Liver (tissue), 9 donors: Measurements from ENCODE around the gene DNAJC4. TPM values are rescaled to one million over a fixed set of nuclear protein-coding genes. Genes with fewer than 3 reads are reported as not detected.
A peak's percentile ranks its signal among the peaks of the same experiment; 100 is the strongest.

Experiments
- DNase-seq: peaks from one replicate; pipeline ENCODE4 v3.0.0-alpha.2; 2017; ENCODE audit warnings: low spot score
- H3K27ac ChIP-seq, 2 donors: one replicate each; pipeline ENCODE4 v1.7.0; 2013; ENCODE audit warnings: inconsistent platforms in 2 of 2, low read length in 2 of 2, control low read depth in 1 of 2, low read depth in 1 of 2, mild to moderate bottlenecking in 1 of 2
- H3K27me3 ChIP-seq, 4 donors: one replicate each; pipeline versions ENCODE4 v1.6.1 to v1.7.0; 2013; ENCODE audit warnings: low read length in 3 of 4, inconsistent platforms in 1 of 4, mild to moderate bottlenecking in 1 of 4, moderate library complexity in 1 of 4; ENCODE audit not compliant: control insufficient read depth in 4 of 4, insufficient read depth in 4 of 4
- H3K36me3 ChIP-seq, 4 donors: one replicate each; pipeline versions ENCODE4 v1.6.1 to v1.7.0; 2013; ENCODE audit warnings: low read length in 3 of 4, mild to moderate bottlenecking in 3 of 4, low read depth in 1 of 4, moderate library complexity in 1 of 4; ENCODE audit not compliant: control insufficient read depth in 4 of 4, insufficient read depth in 3 of 4
- H3K4me1 ChIP-seq, 4 donors: one replicate each; pipeline versions ENCODE4 v1.6.1 to v1.7.0; 2013; ENCODE audit warnings: low read length in 3 of 4, mild to moderate bottlenecking in 3 of 4, moderate library complexity in 1 of 4; ENCODE audit not compliant: control insufficient read depth in 4 of 4, insufficient read depth in 4 of 4
- H3K4me3 ChIP-seq, 3 donors: one replicate each; pipeline versions ENCODE4 v1.6.1 to v1.7.0; 2013; ENCODE audit warnings: low read length in 3 of 3, control low read depth in 1 of 3, low read depth in 1 of 3, mild to moderate bottlenecking in 1 of 3
- H3K9ac ChIP-seq, 2 donors: one replicate each; pipeline ENCODE4 v1.7.0; 2013; ENCODE audit warnings: low read length in 2 of 2, mild to moderate bottlenecking in 2 of 2, moderate library complexity in 2 of 2, control low read depth in 1 of 2, low read depth in 1 of 2
- H3K9me3 ChIP-seq, 4 donors: one replicate each; pipeline versions ENCODE4 v1.6.1 to v1.7.0; 2013; ENCODE audit warnings: low read length in 3 of 4; ENCODE audit not compliant: control insufficient read depth in 4 of 4
- ATF3 ChIP-seq: IDR thresholded peaks from 2 replicates; pipeline ENCODE4 v1.6.1; 2016; ENCODE audit warnings: antibody characterized with exemption
- CTCF ChIP-seq: fragments of 150-350 bp; IDR thresholded peaks from 2 replicates; pipeline ENCODE4 v1.5.1; 2017; ENCODE audit warnings: improper control_type of control experiment, low read depth, low read length; ENCODE audit not compliant: missing input control
- EGR1 ChIP-seq, 2 donors: IDR thresholded peaks; 2 replicates each; pipeline ENCODE4 v1.6.1; 2016 to 2018; ENCODE audit warnings: antibody characterized with exemption in 2 of 2, low read depth in 2 of 2
- FOXA1 ChIP-seq: IDR thresholded peaks from 2 replicates; pipeline ENCODE4 v1.6.1; 2016; ENCODE audit warnings: antibody characterized with exemption
- FOXA2 ChIP-seq: IDR thresholded peaks from 2 replicates; pipeline ENCODE4 v1.6.1; 2016; ENCODE audit warnings: antibody characterized with exemption
- GABPA ChIP-seq, 2 donors: IDR thresholded peaks in 1 of 2; conservative IDR thresholded peaks in 1 of 2; 2 replicates each; pipeline ENCODE4 v1.6.1; 2016; ENCODE audit warnings: antibody characterized with exemption in 2 of 2, mild to moderate bottlenecking in 1 of 2, moderate library complexity in 1 of 2
- HNF4A ChIP-seq, 2 donors: conservative IDR thresholded peaks; 2 replicates each; pipeline ENCODE4 v1.6.1; 2016; ENCODE audit warnings: antibody characterized with exemption in 2 of 2, mild to moderate bottlenecking in 2 of 2
- HNF4G ChIP-seq: IDR thresholded peaks from 2 replicates; pipeline ENCODE4 v1.6.1; 2016; ENCODE audit warnings: antibody characterized with exemption
- JUND ChIP-seq, 2 donors: IDR thresholded peaks; 2 replicates each; pipeline ENCODE4 v1.6.1; 2016; ENCODE audit warnings: antibody characterized with exemption in 2 of 2
- MAX ChIP-seq: IDR thresholded peaks from 2 replicates; pipeline ENCODE4 v1.6.1; 2016; ENCODE audit warnings: antibody characterized with exemption
- NR2F2 ChIP-seq: IDR thresholded peaks from 2 replicates; pipeline ENCODE4 v1.6.1; 2016; ENCODE audit warnings: antibody characterized with exemption
- RAD21 ChIP-seq, 2 donors: IDR thresholded peaks; 2 replicates each; pipeline ENCODE4 v1.6.1; 2016; ENCODE audit warnings: antibody characterized with exemption in 2 of 2, mild to moderate bottlenecking in 2 of 2
- REST ChIP-seq: IDR thresholded peaks from 2 replicates; pipeline ENCODE4 v1.6.1; 2016; ENCODE audit warnings: antibody characterized with exemption, mild to moderate bottlenecking
- RXRA ChIP-seq, 2 donors: IDR thresholded peaks; 2 replicates each; pipeline ENCODE4 v1.6.1; 2017 to 2018; ENCODE audit warnings: antibody characterized with exemption in 2 of 2, mild to moderate bottlenecking in 1 of 2
- SP1 ChIP-seq: IDR thresholded peaks from 2 replicates; pipeline ENCODE4 v1.6.1; 2018; ENCODE audit warnings: antibody characterized with exemption, mild to moderate bottlenecking
- TAF1 ChIP-seq: conservative IDR thresholded peaks from 2 replicates; pipeline ENCODE4 v1.6.1; 2016; ENCODE audit warnings: antibody characterized with exemption, mild to moderate bottlenecking
- YY1 ChIP-seq: IDR thresholded peaks from 2 replicates; pipeline ENCODE4 v1.6.1; 2016; ENCODE audit warnings: antibody characterized with exemption, mild to moderate bottlenecking
- ZBTB33 ChIP-seq: IDR thresholded peaks from 2 replicates; pipeline ENCODE4 v1.6.1; 2016; ENCODE audit warnings: antibody characterized with exemption
- WGBS: extraction: QIAGEN DNeasy Blood & Tissue Kit; methylation state at CpG from one replicate; pipeline ENCODE4 v1.1.7; 2013; 5-methylcytosine and 5-hydroxymethylcytosine counted together
- polyA plus RNA-seq, 2 donors: library from polyadenylated mRNA; stranded (reverse) in 1 of 2; unstranded in 1 of 2; fragments of 200-250 nt in 1 of 2; fragments of >200 nt in 1 of 2; fragmentation: Nextera tagmentation in 1 of 2; extraction: Ambion mirVana in 1 of 2; gene quantifications; one replicate each; pipeline versions ENCODE4 v1.2.1 to v1.2.3, GENCODE V29; 2013 to 2015
- total RNA-seq, 2 donors: library from RNA; depleted of rRNA; stranded (reverse); fragments of >200 nt; gene quantifications; one replicate each; pipeline ENCODE4 v1.2.3, GENCODE V29; 2014
- donor health status: healthy.
- donor health status: healthy.
- donor health status: healthy.
- donor health status: healthy.
- donor health status: healthy.

The DNAJC4 gene
- total and polyA plus RNA-seq, 4 donors: 8.5 to 25.9 (median 23.5) TPM

- 1% methylated on average over 54 of the region's 54 CpGs for WGBS
Measured at GRCh38 chr11:64225608-64226506, 4.5 kb upstream of the DNAJC4 start, which contains the start of the genes NUDT22 and TRPT1. NUDT22 (plus strand) TSS chr11:64226274; CDS start chr11:64226653, 379 bp downstream. TRPT1 (minus strand) TSS chr11:64226186; CDS start chr11:64225860, 326 bp downstream.

More at GRCh38 chr11:64225608-64226506, 4.5 kb upstream of the DNAJC4 start, which contains the start of the genes NUDT22 and TRPT1:
- Histone ChIP-seq H3K9me3 (no peaks in the 10 kb centered on the region), H3K9ac (peak within 1 kb of the TSS; percentile 14 to 89), H3K27me3 (no peaks in the 10 kb centered on the region), H3K4me3 (peak within 1 kb of the TSS; percentile 51 to 97 (median 67)), H3K4me1 (peaks cover 12 to 44% (median 28%) of the 10 kb centered on the region in 4 donors), H3K27ac (peak within 1 kb of the TSS; percentile 52 to 92), H3K36me3 (peaks cover 0 to 18% (median 6%) of the 10 kb centered on the region in 4 donors)
- peak; percentile 95 for DNase-seq
- TF ChIP-seq ATF3 (no peak), SP1 (peak; percentile 70), GABPA (IDR thresholded peaks at IDR 0.05 in 1 of 2, conservative IDR thresholded peaks at IDR 0.05 in 1 of 2) (peak in 1 of 2 donors; percentile 88), RXRA (IDR thresholded peaks at IDR 0.05) (no peak), EGR1 (IDR thresholded peaks at IDR 0.05; ENCODE audit: low read depth in 2 of 2) (no peak), HNF4G (no peak), FOXA1 (no peak), CTCF (peak; percentile 18), YY1 (peak; percentile 44), MAX (no peak), TAF1 (no peak), JUND (IDR thresholded peaks at IDR 0.05) (no peak), FOXA2 (no peak), REST (peak; percentile 68), RAD21 (IDR thresholded peaks at IDR 0.05) (peak in 1 of 2 donors; percentile 23), NR2F2 (no peak), ZBTB33 (no peak), HNF4A (conservative IDR thresholded peaks at IDR 0.05) (no peak)
